Vagina (tissue), 2 donors: ENCODE measurements around the gene IL13RA1.

ENCODE experiments used
- CTCF ChIP-seq, 3 experiments: fragments of 450-650 bp in 2 of 3; fragments of 200-600 bp in 1 of 3; sonication (generic) in 1 of 3; IDR thresholded peaks; one replicate each; pipeline ENCODE4 v1.5.1; 2017 to 2019; ENCODE audit warnings: antibody characterized with exemption in 3 of 3, mild to moderate bottlenecking in 2 of 3, moderate library complexity in 2 of 3
- POLR2A ChIP-seq, 2 donors: fragments of 450-650 bp; IDR thresholded peaks; one replicate each; pipeline ENCODE4 v1.6.1; 2017; ENCODE audit warnings: antibody characterized with exemption in 2 of 2, mild to moderate bottlenecking in 2 of 2, moderate library complexity in 2 of 2
- POLR2AphosphoS5 ChIP-seq, 2 donors: sonication (generic); formaldehyde crosslinking; IDR thresholded peaks; one replicate each; pipeline ENCODE4 v1.9.0; 2017; ENCODE audit warnings: antibody characterized with exemption in 2 of 2, mild to moderate bottlenecking in 2 of 2, low read depth in 1 of 2; ENCODE audit not compliant: insufficient read depth in 1 of 2

GRCh38 chrX:118756101-118756500 is 28.7 kb downstream of the IL13RA1 start:
- TF ChIP-seq CTCF (IDR thresholded peaks at IDR 0.05) = no peak
- TF ChIP-seq POLR2A (IDR thresholded peaks at IDR 0.05) = no peak
- no peak for TF ChIP-seq POLR2AphosphoS5 (IDR thresholded peaks at IDR 0.05; ENCODE audit: insufficient read depth in 1 of 2, low read depth in 1 of 2)
